ENCODE results near the gene SPPL2B. TPM values are rescaled to one million over a fixed set of nuclear protein-coding genes. Genes with fewer than 3 reads are reported as not detected.

SPPL2B gene
- polyA plus RNA-seq, 2 donors = 27.4 to 59.1 TPM

DNA sequence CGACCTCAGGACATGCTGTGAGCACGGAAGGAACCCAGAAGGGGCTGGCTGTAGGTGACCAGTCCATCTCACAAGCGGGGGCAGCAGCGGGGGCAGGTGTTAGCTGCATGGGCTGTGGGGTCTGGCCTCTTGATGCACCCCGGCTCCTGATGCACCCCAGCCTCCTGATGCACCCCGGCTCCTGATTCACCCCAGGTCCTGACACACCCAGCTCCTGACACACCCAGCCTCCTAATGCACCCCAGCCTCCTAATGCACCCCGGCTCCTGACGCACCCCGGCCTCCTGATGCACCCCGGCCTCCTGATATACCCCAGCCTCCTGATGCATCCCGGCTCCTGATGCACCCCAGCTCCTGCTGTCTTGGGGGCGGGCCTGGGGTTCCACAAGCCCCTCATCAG is 7.5 kb upstream of the SPPL2B start:
- Histone ChIP-seq H3K4me1 (ENCODE audit: control insufficient read depth in 2 of 2, insufficient read depth in 2 of 2, low read length in 1 of 2) (no peaks in the 10 kb centered on the region), H3K27ac (ENCODE audit: low read depth in 2 of 2, low read length in 1 of 2) (no peak overlapping the region), H3K36me3 (ENCODE audit: control insufficient read depth in 2 of 2, insufficient read depth in 2 of 2, low read length in 1 of 2) (peaks cover 4 to 17% of the 10 kb centered on the region in 2 donors), H3K9me3 (ENCODE audit: control insufficient read depth in 2 of 2, insufficient read depth in 1 of 2, low read depth in 1 of 2, low read length in 1 of 2) (no peaks in the 10 kb centered on the region), H3K27me3 (ENCODE audit: control insufficient read depth in 1 of 2, insufficient read depth in 2 of 2, low read length in 2 of 2) (no peaks in the 10 kb centered on the region), H3K4me3 (ENCODE audit: low read depth in 1 of 2, low read length in 2 of 2) (no peak overlapping the region)
- WGBS, 2 donors = 89 to 90% methylated on average over 12 of the region's 12 CpGs

DNA sequence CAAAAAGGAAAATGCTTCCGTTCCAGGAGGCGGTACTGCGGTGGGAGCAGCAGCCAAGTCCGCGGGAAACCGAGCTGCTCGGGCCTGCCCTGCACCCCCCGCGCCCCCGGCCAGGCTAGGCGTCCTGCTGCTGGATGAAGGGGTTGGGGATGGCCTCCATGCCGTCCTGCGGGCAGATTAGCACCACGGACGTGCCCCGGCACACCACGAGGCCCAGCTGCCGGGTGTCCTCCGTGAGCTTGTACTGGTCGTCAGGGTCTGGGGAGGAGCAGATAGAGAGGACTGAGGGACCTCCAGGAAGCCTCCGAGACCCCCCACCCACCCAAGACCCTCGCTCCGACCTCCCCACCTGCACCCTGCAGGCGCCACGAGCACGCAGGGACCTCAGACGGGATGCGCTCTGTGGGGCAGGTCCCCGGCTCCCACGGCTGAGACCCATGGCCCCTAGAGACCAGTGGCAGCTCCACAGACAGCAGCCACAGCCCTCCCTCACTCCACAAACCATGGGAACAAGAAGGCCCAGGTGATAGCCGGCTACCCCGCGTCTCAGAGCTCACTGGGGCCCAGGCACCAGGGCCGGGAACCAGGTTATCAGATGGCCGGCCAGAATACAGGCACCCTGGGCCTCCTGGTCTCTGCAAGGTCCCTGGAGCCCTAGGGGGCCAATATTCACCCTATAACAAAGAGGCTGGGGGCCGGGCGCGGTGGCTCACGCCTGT is 6.8 kb upstream of the SPPL2B start:
- no peak overlapping the region for H3K27ac ChIP-seq (ENCODE audit: low read depth in 2 of 2, low read length in 1 of 2)
- 87 to 91% methylated on average over 39 of the region's 39 CpGs for WGBS, 2 donors
- H3K9me3 ChIP-seq (ENCODE audit: control insufficient read depth in 2 of 2, insufficient read depth in 1 of 2, low read depth in 1 of 2, low read length in 1 of 2) = no peaks in the 10 kb centered on the region
- no peak overlapping the region for H3K4me3 ChIP-seq (ENCODE audit: low read depth in 1 of 2, low read length in 2 of 2)
- no peaks in the 10 kb centered on the region for H3K4me1 ChIP-seq (ENCODE audit: control insufficient read depth in 2 of 2, insufficient read depth in 2 of 2, low read length in 1 of 2)
- H3K36me3 ChIP-seq (ENCODE audit: control insufficient read depth in 2 of 2, insufficient read depth in 2 of 2, low read length in 1 of 2) = peaks cover 4 to 17% of the 10 kb centered on the region in 2 donors
- H3K27me3 ChIP-seq (ENCODE audit: control insufficient read depth in 1 of 2, insufficient read depth in 2 of 2, low read length in 2 of 2) = no peaks in the 10 kb centered on the region

DNA sequence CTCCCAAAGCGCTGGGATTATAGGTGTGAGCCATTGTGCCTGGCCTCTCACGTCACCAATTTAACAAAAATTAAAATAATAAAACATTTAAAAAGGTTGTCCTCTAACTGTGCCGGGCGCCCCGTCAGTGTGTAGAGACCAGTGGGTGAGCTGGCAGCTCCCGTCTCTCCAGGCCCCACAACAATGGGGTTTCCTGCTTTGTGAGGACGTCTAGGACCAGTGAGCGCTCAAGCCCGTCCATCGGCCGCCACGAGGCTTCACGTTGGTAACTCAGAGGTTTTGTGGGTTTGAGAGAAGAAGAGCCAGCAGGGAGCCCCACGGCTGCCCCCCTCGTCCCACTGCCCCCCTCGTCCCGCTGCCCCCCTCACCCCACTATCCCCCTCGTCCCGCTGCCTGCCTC is 4.8 kb upstream of the SPPL2B start:
- Histone ChIP-seq H3K9me3 (ENCODE audit: control insufficient read depth in 2 of 2, insufficient read depth in 1 of 2, low read depth in 1 of 2, low read length in 1 of 2) (no peaks in the 10 kb centered on the region), H3K36me3 (ENCODE audit: control insufficient read depth in 2 of 2, insufficient read depth in 2 of 2, low read length in 1 of 2) (peaks cover 4 to 17% of the 10 kb centered on the region in 2 donors), H3K4me1 (ENCODE audit: control insufficient read depth in 2 of 2, insufficient read depth in 2 of 2, low read length in 1 of 2) (peaks cover 0 to 3% of the 10 kb centered on the region in 2 donors), H3K4me3 (ENCODE audit: low read depth in 1 of 2, low read length in 2 of 2) (no peak overlapping the region), H3K27me3 (ENCODE audit: control insufficient read depth in 1 of 2, insufficient read depth in 2 of 2, low read length in 2 of 2) (no peaks in the 10 kb centered on the region), H3K27ac (ENCODE audit: low read depth in 2 of 2, low read length in 1 of 2) (no peak overlapping the region)
- 88 to 89% methylated on average over 19 of the region's 19 CpGs for WGBS, 2 donors

DNA sequence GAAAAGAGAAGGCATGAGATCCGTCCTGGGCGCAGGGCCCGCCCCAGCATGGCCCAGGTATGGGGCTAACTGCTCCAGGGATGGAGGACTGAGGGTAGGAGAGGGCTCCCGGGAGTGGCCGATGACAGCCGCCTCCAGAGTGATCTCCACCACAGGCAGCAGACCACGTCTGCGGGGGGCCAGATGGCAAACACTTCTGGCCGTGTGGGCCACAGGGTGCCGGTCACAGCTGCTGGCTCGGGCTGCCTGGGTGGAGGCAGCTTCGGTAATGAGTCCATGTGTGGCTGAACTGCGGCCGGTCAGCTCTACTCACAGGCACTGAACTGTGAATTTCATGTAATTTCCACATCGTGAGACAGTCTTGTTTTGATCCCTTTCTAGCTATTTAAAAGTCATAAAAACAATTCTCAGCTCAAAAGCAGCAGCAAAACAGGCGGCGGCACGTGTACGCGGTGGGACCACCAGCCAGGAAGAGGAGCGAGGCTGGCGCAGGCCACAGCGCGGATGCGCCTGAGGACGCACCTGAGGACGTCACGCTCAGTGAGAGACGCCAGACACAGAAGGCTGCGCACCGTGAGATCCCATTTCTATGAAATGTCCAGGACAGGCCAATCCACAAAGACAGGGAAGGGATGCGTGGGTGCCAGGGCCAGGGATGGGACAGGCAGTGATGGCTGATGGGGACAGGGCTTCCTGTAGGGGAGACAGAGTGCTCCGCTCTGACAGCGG is 4.1 kb upstream of the SPPL2B start:
- Histone ChIP-seq H3K4me1 (ENCODE audit: control insufficient read depth in 2 of 2, insufficient read depth in 2 of 2, low read length in 1 of 2) (peaks cover 0 to 4% of the 10 kb centered on the region in 2 donors), H3K36me3 (ENCODE audit: control insufficient read depth in 2 of 2, insufficient read depth in 2 of 2, low read length in 1 of 2) (peaks cover 4 to 17% of the 10 kb centered on the region in 2 donors)
- 85 to 86% methylated on average over 34 of the region's 34 CpGs for WGBS, 2 donors

DNA sequence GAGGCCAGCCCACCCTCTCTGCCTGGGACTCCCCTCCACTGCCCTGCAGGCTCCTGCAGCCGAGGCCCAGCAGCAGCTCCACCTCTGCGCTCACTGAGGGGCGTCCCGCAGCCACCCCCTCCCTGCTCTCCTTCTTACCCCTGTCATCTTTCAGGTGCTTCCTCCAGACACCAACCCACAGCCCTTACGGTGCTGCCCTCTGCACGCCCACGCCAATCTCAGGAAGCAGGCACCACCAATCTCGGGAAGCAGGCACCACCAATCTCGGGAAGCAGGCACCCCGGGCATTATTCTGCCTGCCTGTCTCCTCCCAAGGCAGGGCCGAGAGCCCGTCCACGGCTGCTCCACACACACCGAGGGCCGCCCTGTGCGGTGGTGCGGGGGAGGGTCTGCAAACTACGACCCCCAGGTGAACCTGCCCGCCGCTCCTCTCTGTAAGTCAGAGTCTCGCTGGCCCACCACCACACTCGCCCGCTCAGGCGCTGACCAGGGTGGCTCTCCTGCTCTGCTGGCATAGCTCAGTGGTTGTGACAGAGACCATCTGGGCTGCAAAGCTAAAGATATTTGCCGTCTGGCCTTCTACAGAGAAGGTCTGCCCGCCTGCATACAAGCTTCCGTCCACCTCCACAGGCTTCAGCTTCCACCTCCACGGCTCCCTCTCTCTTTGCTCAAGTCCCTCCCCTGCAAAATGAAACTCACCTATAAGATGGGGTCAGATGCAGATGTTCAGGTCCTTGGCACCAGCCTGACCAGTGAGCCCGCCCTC is 3.0 kb upstream of the SPPL2B start:
- Histone ChIP-seq H3K27me3 (ENCODE audit: control insufficient read depth in 1 of 2, insufficient read depth in 2 of 2, low read length in 2 of 2) (no peaks in the 10 kb centered on the region), H3K27ac (ENCODE audit: low read depth in 2 of 2, low read length in 1 of 2) (no peak overlapping the region), H3K4me1 (ENCODE audit: control insufficient read depth in 2 of 2, insufficient read depth in 2 of 2, low read length in 1 of 2) (peaks cover 0 to 9% of the 10 kb centered on the region in 2 donors), H3K36me3 (ENCODE audit: control insufficient read depth in 2 of 2, insufficient read depth in 2 of 2, low read length in 1 of 2) (peaks cover 4 to 17% of the 10 kb centered on the region in 2 donors), H3K9me3 (ENCODE audit: control insufficient read depth in 2 of 2, insufficient read depth in 1 of 2, low read depth in 1 of 2, low read length in 1 of 2) (no peaks in the 10 kb centered on the region), H3K4me3 (ENCODE audit: low read depth in 1 of 2, low read length in 2 of 2) (no peak overlapping the region)
- WGBS, 2 donors = 72 to 79% methylated on average over 29 of the region's 29 CpGs

More for the DNA sequence above, 4.1 kb upstream of the SPPL2B start:
- Histone ChIP-seq H3K27me3 (ENCODE audit: control insufficient read depth in 1 of 2, insufficient read depth in 2 of 2, low read length in 2 of 2) (no peaks in the 10 kb centered on the region), H3K4me3 (ENCODE audit: low read depth in 1 of 2, low read length in 2 of 2) (no peak overlapping the region), H3K27ac (ENCODE audit: low read depth in 2 of 2, low read length in 1 of 2) (no peak overlapping the region), H3K9me3 (ENCODE audit: control insufficient read depth in 2 of 2, insufficient read depth in 1 of 2, low read depth in 1 of 2, low read length in 1 of 2) (no peaks in the 10 kb centered on the region)

DNA sequence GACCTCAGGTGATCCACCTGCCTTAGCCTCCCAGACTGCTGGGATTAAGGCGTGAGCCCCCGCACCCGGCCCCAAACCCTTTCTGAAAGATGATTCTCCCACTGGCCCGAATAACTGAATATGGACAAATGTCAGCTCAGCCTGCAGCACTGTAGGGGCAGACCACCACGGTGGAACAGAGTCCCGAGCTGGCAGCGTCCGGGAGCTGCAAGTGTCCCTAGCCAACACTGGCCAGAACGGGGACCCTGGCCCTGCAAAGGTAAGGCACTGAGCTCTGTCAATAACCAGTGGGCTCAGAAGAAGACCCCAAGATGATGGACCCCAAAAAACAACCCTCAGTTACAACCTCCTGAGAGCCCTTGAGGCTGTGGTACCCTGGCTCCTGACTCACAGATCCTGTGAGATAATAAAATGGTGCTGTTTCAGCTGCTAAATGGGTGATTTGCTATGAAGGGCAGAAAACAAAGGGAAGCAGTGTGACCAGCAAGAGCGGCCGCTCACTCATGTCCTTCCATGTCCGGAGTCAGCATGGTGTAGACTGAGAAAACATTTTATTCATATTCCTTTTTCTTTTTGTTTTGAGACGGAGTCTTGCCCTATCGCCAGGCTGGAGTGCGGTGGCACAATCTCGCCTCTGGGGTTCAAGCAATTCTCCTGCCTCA is 1.7 kb upstream of the SPPL2B start:
- Histone ChIP-seq H3K4me1 (ENCODE audit: control insufficient read depth in 2 of 2, insufficient read depth in 2 of 2, low read length in 1 of 2) (peaks cover 0 to 12% of the 10 kb centered on the region in 2 donors), H3K27ac (ENCODE audit: low read depth in 2 of 2, low read length in 1 of 2) (peak overlapping the region in 1 of 2 donors; percentile 90), H3K9me3 (ENCODE audit: control insufficient read depth in 2 of 2, insufficient read depth in 1 of 2, low read depth in 1 of 2, low read length in 1 of 2) (no peaks in the 10 kb centered on the region), H3K27me3 (ENCODE audit: control insufficient read depth in 1 of 2, insufficient read depth in 2 of 2, low read length in 2 of 2) (no peaks in the 10 kb centered on the region), H3K4me3 (ENCODE audit: low read depth in 1 of 2, low read length in 2 of 2) (no peak overlapping the region), H3K36me3 (ENCODE audit: control insufficient read depth in 2 of 2, insufficient read depth in 2 of 2, low read length in 1 of 2) (peaks cover 4 to 11% of the 10 kb centered on the region in 2 donors)
- 86 to 89% methylated on average over 16 of the region's 16 CpGs for WGBS, 2 donors

DNA sequence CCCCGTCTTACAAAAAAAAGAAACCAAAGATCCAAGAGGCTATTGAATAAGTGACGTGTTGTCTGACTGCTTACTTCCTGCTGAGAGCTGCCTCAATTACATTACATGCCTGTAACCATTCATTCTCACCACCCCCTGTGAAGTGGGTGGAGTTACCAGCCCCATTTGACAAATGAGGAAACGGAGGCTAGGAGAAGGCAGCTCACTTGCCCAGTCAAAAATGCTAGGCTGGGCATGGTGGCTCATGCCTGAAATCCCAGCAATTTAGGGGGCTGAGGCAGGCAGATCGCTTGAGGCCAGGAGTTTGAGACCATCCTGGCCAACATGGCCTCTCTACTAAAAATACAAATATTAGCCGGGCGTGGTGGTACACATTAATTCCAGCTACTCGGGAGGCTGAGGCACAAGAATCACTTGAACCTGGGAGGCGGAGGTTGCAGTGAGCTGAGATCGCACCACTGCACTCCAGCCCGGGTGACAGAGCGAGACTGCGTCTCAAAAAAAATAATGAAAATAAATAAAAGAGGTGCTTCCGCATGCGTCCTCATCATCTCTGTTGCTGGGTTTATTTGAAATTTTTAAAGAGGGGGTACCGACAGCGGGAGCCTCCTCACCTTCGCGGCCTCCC is 597 bp upstream of the SPPL2B start:
- Histone ChIP-seq H3K27me3 (ENCODE audit: control insufficient read depth in 1 of 2, insufficient read depth in 2 of 2, low read length in 2 of 2) (no peaks in the 10 kb centered on the region), H3K9me3 (ENCODE audit: control insufficient read depth in 2 of 2, insufficient read depth in 1 of 2, low read depth in 1 of 2, low read length in 1 of 2) (no peaks in the 10 kb centered on the region), H3K4me1 (ENCODE audit: control insufficient read depth in 2 of 2, insufficient read depth in 2 of 2, low read length in 1 of 2) (peaks cover 0 to 18% of the 10 kb centered on the region in 2 donors), H3K4me3 (ENCODE audit: low read depth in 1 of 2, low read length in 2 of 2) (peak overlapping the region; percentile 77 to 96), H3K27ac (ENCODE audit: low read depth in 2 of 2, low read length in 1 of 2) (peak overlapping the region; percentile 81 to 90), H3K36me3 (ENCODE audit: control insufficient read depth in 2 of 2, insufficient read depth in 2 of 2, low read length in 1 of 2) (peaks cover 3 to 7% of the 10 kb centered on the region in 2 donors)
- WGBS, 2 donors = 0 to 1% methylated on average over 18 of the region's 18 CpGs

DNA sequence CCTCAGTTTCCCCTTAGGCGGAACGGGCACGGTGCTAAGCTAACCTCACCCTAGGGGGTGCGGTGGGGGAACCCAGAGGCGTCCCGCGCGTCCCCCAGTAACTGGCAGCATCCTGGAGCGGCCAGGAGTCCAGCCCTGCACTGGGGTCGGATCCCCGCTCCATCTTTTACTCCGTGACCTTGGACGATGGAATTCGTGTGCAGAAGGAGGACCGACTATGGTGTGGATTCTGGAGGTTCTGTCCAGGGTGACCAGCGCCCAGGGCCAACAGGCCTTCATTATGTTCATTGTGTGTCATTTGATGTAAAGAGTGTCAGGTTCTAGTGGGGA is 630 bp downstream of the SPPL2B start:
- Histone ChIP-seq H3K4me1 (ENCODE audit: control insufficient read depth in 2 of 2, insufficient read depth in 2 of 2, low read length in 1 of 2) (peaks cover 0 to 20% of the 10 kb centered on the region in 2 donors), H3K36me3 (ENCODE audit: control insufficient read depth in 2 of 2, insufficient read depth in 2 of 2, low read length in 1 of 2) (peaks cover 0 to 3% of the 10 kb centered on the region in 2 donors), H3K27me3 (ENCODE audit: control insufficient read depth in 1 of 2, insufficient read depth in 2 of 2, low read length in 2 of 2) (no peaks in the 10 kb centered on the region), H3K27ac (ENCODE audit: low read depth in 2 of 2, low read length in 1 of 2) (no peak overlapping the region), H3K9me3 (ENCODE audit: control insufficient read depth in 2 of 2, insufficient read depth in 1 of 2, low read depth in 1 of 2, low read length in 1 of 2) (no peaks in the 10 kb centered on the region), H3K4me3 (ENCODE audit: low read depth in 1 of 2, low read length in 2 of 2) (peak overlapping the region; percentile 77 to 96)
- 4% methylated on average over 16 of the region's 16 CpGs for WGBS, 2 donors

DNA sequence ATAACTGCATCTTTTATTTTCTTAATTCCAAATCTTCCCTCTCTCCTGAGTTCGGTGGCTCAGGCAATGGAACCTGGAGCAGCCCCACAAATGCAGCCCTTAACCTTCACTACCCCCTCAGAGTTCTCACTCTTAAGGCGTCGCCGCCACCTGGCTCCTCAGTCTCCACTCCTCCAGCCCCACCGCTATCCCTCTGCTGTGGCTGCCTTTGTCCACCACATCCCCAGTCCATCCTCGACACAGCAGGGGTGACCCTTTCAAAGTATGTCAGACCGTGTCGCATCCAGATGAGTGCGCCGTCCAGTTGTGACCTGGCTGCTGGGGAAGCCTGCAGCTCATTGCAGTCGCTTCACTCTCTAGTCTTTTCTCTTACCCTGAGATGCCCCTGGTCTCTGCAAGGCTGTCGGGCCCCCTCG is 1.0 kb downstream of the SPPL2B start:
- H3K27ac ChIP-seq (ENCODE audit: low read depth in 2 of 2, low read length in 1 of 2) = no peak overlapping the region
- peak overlapping the region in 1 of 2 donors; percentile 77 for H3K4me3 ChIP-seq (ENCODE audit: low read depth in 1 of 2, low read length in 2 of 2)
- no peaks in the 10 kb centered on the region for H3K27me3 ChIP-seq (ENCODE audit: control insufficient read depth in 1 of 2, insufficient read depth in 2 of 2, low read length in 2 of 2)
- H3K36me3 ChIP-seq (ENCODE audit: control insufficient read depth in 2 of 2, insufficient read depth in 2 of 2, low read length in 1 of 2) = peaks cover 0 to 7% of the 10 kb centered on the region in 2 donors
- H3K9me3 ChIP-seq (ENCODE audit: control insufficient read depth in 2 of 2, insufficient read depth in 1 of 2, low read depth in 1 of 2, low read length in 1 of 2) = no peaks in the 10 kb centered on the region
- peaks cover 0 to 20% of the 10 kb centered on the region in 2 donors for H3K4me1 ChIP-seq (ENCODE audit: control insufficient read depth in 2 of 2, insufficient read depth in 2 of 2, low read length in 1 of 2)
- WGBS, 2 donors = 56 to 59% methylated on average over 13 of the region's 13 CpGs
